Stimulated activated naive B cell treated with anti-CD40 and anti-IgM and Interleukin-4, amounts not matched to agents 10 μg/mL and 1 μg/mL and 100 μg/mL, for 72 hours (primary cell): ENCODE results near the gene PIP5K1B.

Source experiments
- ATAC-seq, 2 donors: fragments of 150-1000 bp; cut with Tn5 transposase; replicated peaks; 2 replicates each; pipeline ENCODE4 v1.10.0; 2021; ENCODE audit warnings: moderate library complexity in 1 of 2
- DNase-seq: peaks from one replicate; pipeline ENCODE4 v3.0.0; 2021
- H3K27ac Mint-ChIP-seq: one replicate; pipeline ENCODE4 v1.8.0; 2022; ENCODE audit warnings: mild to moderate bottlenecking, mixed read lengths
- H3K27me3 Mint-ChIP-seq, 2 donors: one replicate each; pipeline ENCODE4 v1.8.0; 2022; ENCODE audit warnings: mixed read lengths in 2 of 2
- H3K36me3 Mint-ChIP-seq, 2 donors: one replicate each; pipeline ENCODE4 v1.8.0; 2022; ENCODE audit warnings: mixed read lengths in 2 of 2, mild to moderate bottlenecking in 1 of 2
- H3K4me1 Mint-ChIP-seq, 2 donors: one replicate each; pipeline ENCODE4 v1.8.0; 2022; ENCODE audit warnings: mixed read lengths in 2 of 2, mild to moderate bottlenecking in 1 of 2
- H3K4me3 Mint-ChIP-seq, 2 donors: one replicate each; pipeline ENCODE4 v1.8.0; 2022; ENCODE audit warnings: mild to moderate bottlenecking in 2 of 2, mixed read lengths in 2 of 2, moderate library complexity in 1 of 2
- H3K9me3 Mint-ChIP-seq, 2 donors: one replicate each; pipeline ENCODE4 v1.8.0; 2022; ENCODE audit warnings: mixed read lengths in 2 of 2, mild to moderate bottlenecking in 1 of 2

PIP5K1B gene

GRCh38 chr9:68933434-68934328, 228.6 kb downstream of the PIP5K1B start:
- H3K36me3 Mint-ChIP-seq = peaks cover 51 to 70% of the 10 kb centered on the region in 2 donors
- DNase-seq (no peak), ATAC-seq (peak; percentile 81 to 83)
- peak overlapping the region; percentile 75 for H3K27ac Mint-ChIP-seq
- H3K9me3 Mint-ChIP-seq = no peaks in the 10 kb centered on the region
- no peaks in the 10 kb centered on the region for H3K27me3 Mint-ChIP-seq
- peak overlapping the region; percentile 18 to 67 for H3K4me3 Mint-ChIP-seq
- peaks cover 26 to 39% of the 10 kb centered on the region in 2 donors for H3K4me1 Mint-ChIP-seq

DNA sequence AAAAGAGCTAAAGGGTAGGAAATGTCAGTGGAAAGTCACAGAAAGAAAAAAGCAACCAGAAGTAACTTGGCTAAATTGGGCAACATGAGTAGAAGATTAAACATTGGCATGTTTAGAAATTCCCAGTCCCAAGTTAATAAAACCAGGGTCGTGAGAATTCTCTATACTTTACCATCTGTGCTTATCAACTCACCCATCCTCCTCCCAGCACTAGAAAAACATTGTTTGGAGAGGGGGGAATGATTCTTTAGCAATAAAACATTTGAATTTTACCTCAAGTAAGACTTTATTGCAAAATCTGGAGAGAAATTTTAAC, 229.2 kb downstream of the PIP5K1B start:
- peaks cover 52 to 70% of the 10 kb centered on the region in 2 donors for H3K36me3 Mint-ChIP-seq
- DNase-seq = no peak
- H3K4me3 Mint-ChIP-seq = no peak overlapping the region
- ATAC-seq = no peak
- H3K9me3 Mint-ChIP-seq = no peaks in the 10 kb centered on the region
- peaks cover 27 to 39% of the 10 kb centered on the region in 2 donors for H3K4me1 Mint-ChIP-seq
- peak overlapping the region; percentile 75 for H3K27ac Mint-ChIP-seq
- no peaks in the 10 kb centered on the region for H3K27me3 Mint-ChIP-seq

DNA sequence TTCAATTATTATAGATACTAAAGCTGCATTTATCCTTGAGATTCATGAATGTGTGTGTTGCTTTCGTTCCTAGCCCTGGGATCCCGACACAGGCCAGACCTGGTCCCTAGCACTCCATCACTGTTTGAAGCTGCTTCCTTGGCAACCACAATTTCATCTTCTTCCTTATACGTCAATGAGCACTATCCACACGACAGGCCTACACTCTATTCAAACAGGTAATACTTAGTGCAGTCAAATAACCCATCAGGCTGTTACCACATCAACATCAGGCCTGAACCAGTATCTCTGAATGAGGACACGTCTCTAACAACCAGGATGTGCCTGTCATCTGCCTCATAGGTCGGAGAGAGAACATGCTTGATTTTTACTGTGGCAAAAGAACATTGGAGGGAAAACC, 235.5 kb downstream of the PIP5K1B start:
- DNase-seq (no peak), ATAC-seq (no peak)
- Mint-ChIP-seq H3K27ac (peak overlapping the region; percentile 2), H3K27me3 (no peaks in the 10 kb centered on the region), H3K9me3 (no peaks in the 10 kb centered on the region), H3K36me3 (peaks cover 52 to 70% of the 10 kb centered on the region in 2 donors), H3K4me3 (no peak overlapping the region), H3K4me1 (peaks cover 22 to 26% of the 10 kb centered on the region in 2 donors)

GRCh38 chr9:68941780-68942459, 236.9 kb downstream of the PIP5K1B start:
- DNase-seq = no peak
- no peaks in the 10 kb centered on the region for H3K9me3 Mint-ChIP-seq
- peaks cover 30 to 31% of the 10 kb centered on the region in 2 donors for H3K4me1 Mint-ChIP-seq
- H3K36me3 Mint-ChIP-seq = peaks cover 52 to 75% of the 10 kb centered on the region in 2 donors
- ATAC-seq = peak in 1 of 2 donors; percentile 52
- no peak overlapping the region for H3K27ac Mint-ChIP-seq
- H3K4me3 Mint-ChIP-seq = no peak overlapping the region
- no peaks in the 10 kb centered on the region for H3K27me3 Mint-ChIP-seq

DNA sequence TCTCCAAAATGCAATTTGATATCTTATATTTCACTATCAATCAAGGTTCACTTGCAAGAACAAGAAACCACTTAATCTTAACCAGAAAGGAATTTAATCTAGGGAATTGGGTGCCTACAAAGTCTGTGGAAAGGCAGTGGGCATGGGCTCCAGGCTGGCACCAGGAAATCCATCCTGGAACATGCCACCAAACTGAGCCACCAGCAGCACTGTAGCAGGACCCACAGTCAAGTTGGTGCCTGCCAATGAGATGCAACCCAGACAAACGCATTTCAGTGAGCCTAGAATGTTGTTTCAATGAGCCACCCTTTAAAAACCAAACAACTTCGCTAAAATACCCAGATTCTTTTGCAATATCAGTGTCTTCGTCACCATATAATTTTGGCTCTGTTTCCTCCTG, 237.8 kb downstream of the PIP5K1B start:
- ATAC-seq = no peak
- no peak overlapping the region for H3K27ac Mint-ChIP-seq
- peaks cover 48 to 71% of the 10 kb centered on the region in 2 donors for H3K36me3 Mint-ChIP-seq
- H3K9me3 Mint-ChIP-seq = no peaks in the 10 kb centered on the region
- no peak overlapping the region for H3K4me3 Mint-ChIP-seq
- H3K27me3 Mint-ChIP-seq = no peaks in the 10 kb centered on the region
- H3K4me1 Mint-ChIP-seq = peaks cover 33 to 39% of the 10 kb centered on the region in 2 donors
- DNase-seq = no peak

- Mint-ChIP-seq H3K27me3 (no peaks in the 10 kb centered on the region), H3K4me1 (peaks cover 35 to 58% of the 10 kb centered on the region in 2 donors), H3K36me3 (peaks cover 48 to 74% of the 10 kb centered on the region in 2 donors), H3K27ac (no peak overlapping the region), H3K9me3 (no peaks in the 10 kb centered on the region), H3K4me3 (no peak overlapping the region)
- no peak for DNase-seq
- ATAC-seq = no peak
Observed at GRCh38 chr9:68947015-68947414, 242.0 kb downstream of the PIP5K1B start.

GRCh38 chr9:68947842-68948569, 243.0 kb downstream of the PIP5K1B start:
- Mint-ChIP-seq H3K36me3 (peaks cover 52 to 73% of the 10 kb centered on the region in 2 donors), H3K27ac (peak overlapping the region; percentile 75), H3K4me3 (peak overlapping the region in 1 of 2 donors; percentile 5), H3K9me3 (no peaks in the 10 kb centered on the region), H3K27me3 (no peaks in the 10 kb centered on the region), H3K4me1 (peaks cover 38 to 65% of the 10 kb centered on the region in 2 donors)
- peak; percentile 71 to 81 for ATAC-seq
- DNase-seq = no peak

DNA sequence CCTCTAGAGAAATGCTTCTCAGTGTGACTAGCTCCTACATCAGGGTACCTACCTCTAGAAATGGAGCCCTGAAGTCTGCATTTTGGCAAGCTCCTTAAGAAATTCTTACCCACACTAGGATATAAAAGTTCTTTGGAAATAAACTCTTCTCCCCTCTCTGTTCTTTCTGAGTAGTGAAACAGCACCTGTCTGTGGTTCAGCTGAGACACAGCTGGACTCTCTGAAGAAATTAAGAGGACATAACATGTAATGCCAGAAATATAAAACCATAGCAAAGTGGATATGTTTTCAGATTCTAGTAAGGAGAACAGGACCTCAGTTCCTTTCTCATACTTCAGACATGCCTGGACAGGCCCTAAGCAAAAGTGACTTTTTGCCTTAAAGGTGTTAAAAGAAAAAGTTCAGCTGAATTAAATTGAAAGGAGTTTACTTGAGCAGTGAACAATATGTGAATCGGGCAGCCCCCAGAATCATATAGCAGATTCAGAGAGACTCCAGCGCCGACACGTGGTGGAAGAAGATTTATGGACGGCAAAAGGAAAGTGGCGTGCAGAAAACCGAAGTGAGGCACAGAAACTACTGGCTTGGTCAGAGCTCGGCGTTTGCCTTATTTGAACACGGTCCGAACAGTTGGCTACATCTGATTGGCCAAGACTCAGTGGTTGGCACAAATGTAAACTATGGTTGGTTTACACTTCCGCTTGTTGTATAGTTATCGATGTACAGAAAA, 244.4 kb downstream of the PIP5K1B start:
- no peaks in the 10 kb centered on the region for H3K9me3 Mint-ChIP-seq
- peak; percentile 7 for DNase-seq
- ATAC-seq = peak; percentile 8 to 31
- H3K27ac Mint-ChIP-seq = peak overlapping the region; percentile 88
- peaks cover 43 to 74% of the 10 kb centered on the region in 2 donors for H3K4me1 Mint-ChIP-seq
- H3K27me3 Mint-ChIP-seq = no peaks in the 10 kb centered on the region
- H3K36me3 Mint-ChIP-seq = peaks cover 50 to 77% of the 10 kb centered on the region in 2 donors
- H3K4me3 Mint-ChIP-seq = peak overlapping the region in 1 of 2 donors; percentile 27

- H3K4me1 Mint-ChIP-seq = peaks cover 43 to 82% of the 10 kb centered on the region in 2 donors
- H3K27ac Mint-ChIP-seq = peak overlapping the region; percentile 83
- H3K27me3 Mint-ChIP-seq = no peaks in the 10 kb centered on the region
- peak overlapping the region in 1 of 2 donors; percentile 37 for H3K4me3 Mint-ChIP-seq
- DNase-seq (no peak), ATAC-seq (no peak)
- no peaks in the 10 kb centered on the region for H3K9me3 Mint-ChIP-seq
- peaks cover 49 to 76% of the 10 kb centered on the region in 2 donors for H3K36me3 Mint-ChIP-seq
Observed at GRCh38 chr9:68950188-68950587, 245.1 kb downstream of the PIP5K1B start.

DNA sequence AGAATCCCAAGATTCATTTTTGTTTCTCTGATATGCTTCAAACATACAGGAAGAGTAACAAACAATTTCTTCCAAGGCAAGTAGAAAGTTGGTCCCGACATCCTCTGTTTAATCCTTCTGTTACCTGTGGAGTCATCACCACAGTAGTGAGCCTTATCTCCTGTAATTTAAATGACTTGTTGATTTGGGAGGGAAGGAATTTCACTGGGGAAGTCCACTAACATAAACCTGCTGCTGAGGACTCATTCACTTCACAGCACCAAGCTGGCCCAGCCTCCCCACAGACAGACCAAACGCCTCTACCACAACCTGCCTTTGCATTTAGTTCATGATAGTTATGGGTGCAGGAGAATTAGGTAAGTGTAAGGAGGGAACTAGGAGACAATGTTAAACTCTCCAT, 245.6 kb downstream of the PIP5K1B start:
- peak overlapping the region; percentile 83 for H3K27ac Mint-ChIP-seq
- H3K4me1 Mint-ChIP-seq = peaks cover 46 to 86% of the 10 kb centered on the region in 2 donors
- no peak overlapping the region for H3K4me3 Mint-ChIP-seq
- DNase-seq = no peak
- H3K9me3 Mint-ChIP-seq = no peaks in the 10 kb centered on the region
- ATAC-seq = no peak
- H3K36me3 Mint-ChIP-seq = peaks cover 49 to 75% of the 10 kb centered on the region in 2 donors
- no peaks in the 10 kb centered on the region for H3K27me3 Mint-ChIP-seq

GRCh38 chr9:68951879-68952659, 247.0 kb downstream of the PIP5K1B start:
- Mint-ChIP-seq H3K4me1 (peaks cover 41 to 75% of the 10 kb centered on the region in 2 donors), H3K36me3 (peaks cover 52 to 71% of the 10 kb centered on the region in 2 donors), H3K4me3 (peak overlapping the region; percentile 14 to 33), H3K9me3 (no peaks in the 10 kb centered on the region), H3K27me3 (no peaks in the 10 kb centered on the region), H3K27ac (peak overlapping the region; percentile 79)
- peak; percentile 78 to 79 for ATAC-seq
- DNase-seq = peak; percentile 28

DNA sequence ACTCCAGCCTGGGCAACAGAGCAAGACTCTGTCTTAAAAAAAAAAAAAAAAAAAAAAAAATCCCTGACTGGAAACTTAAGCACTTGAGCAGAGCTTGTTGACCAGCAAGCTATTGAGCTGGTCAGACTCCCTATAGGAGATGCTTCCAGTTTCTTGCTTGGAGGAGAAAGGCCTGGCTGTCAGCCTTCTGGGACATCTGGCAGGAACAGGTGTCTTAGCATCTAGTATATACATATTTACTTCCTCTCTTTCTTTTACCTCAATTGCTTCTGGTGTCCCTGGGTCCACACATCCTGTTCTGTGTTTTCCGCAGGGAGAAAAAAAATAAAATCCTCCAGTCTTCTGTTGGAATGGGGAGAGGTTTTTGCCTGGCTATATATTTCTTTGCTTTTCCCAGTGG, 248.7 kb downstream of the PIP5K1B start:
- H3K27ac Mint-ChIP-seq = no peak overlapping the region

GRCh38 chr9:68955330-68955729, 250.3 kb downstream of the PIP5K1B start:
- DNase-seq = no peak
- Mint-ChIP-seq H3K27me3 (no peaks in the 10 kb centered on the region), H3K36me3 (peaks cover 54 to 69% of the 10 kb centered on the region in 2 donors), H3K9me3 (no peaks in the 10 kb centered on the region), H3K4me3 (no peak overlapping the region), H3K27ac (peak overlapping the region; percentile 62), H3K4me1 (peaks cover 23 to 44% of the 10 kb centered on the region in 2 donors)
- ATAC-seq = peak; percentile 34 to 36

More for the DNA sequence above, 248.7 kb downstream of the PIP5K1B start:
- Mint-ChIP-seq H3K27me3 (no peaks in the 10 kb centered on the region), H3K4me3 (no peak overlapping the region), H3K36me3 (peaks cover 51 to 69% of the 10 kb centered on the region in 2 donors), H3K9me3 (no peaks in the 10 kb centered on the region), H3K4me1 (peaks cover 33 to 58% of the 10 kb centered on the region in 2 donors)
- ATAC-seq = no peak
- DNase-seq = no peak
